OCI-LY1 (cell line): ENCODE results near the gene CD22.

ENCODE experiments used
- H2AFZ ChIP-seq: fragments of 200-600 bp; sonication (generic), shearing (Covaris generic); 2 replicates; pipeline ENCODE4 v1.6.0; 2014; ENCODE audit warnings: antibody characterized with exemption, mild to moderate bottlenecking, low read length
- H3F3A ChIP-seq: fragments of 200-600 bp; sonication (generic), shearing (Covaris generic); 2 replicates; pipeline ENCODE4 v1.6.0; 2014; ENCODE audit warnings: mild to moderate bottlenecking, antibody characterized with exemption, low read length, moderate library complexity; ENCODE audit not compliant: insufficient read depth
- H3K27ac ChIP-seq: fragments of 200-600 bp; sonication (generic); 2 replicates; pipeline ENCODE4 v1.5.1; 2014; ENCODE audit warnings: low read length, mixed run types, mild to moderate bottlenecking, low read depth; ENCODE audit not compliant: poor library complexity, severe bottlenecking
- H3K27me3 ChIP-seq: fragments of 200-600 bp; sonication (generic); 2 replicates; pipeline ENCODE4 v1.6.0; 2014; ENCODE audit warnings: antibody characterized with exemption, mild to moderate bottlenecking, low read length, moderate library complexity; ENCODE audit not compliant: insufficient read depth
- H3K36me3 ChIP-seq: fragments of 200-600 bp; sonication (generic); 2 replicates; pipeline ENCODE4 v1.6.1; 2014; ENCODE audit warnings: mild to moderate bottlenecking, antibody characterized with exemption, low read length, moderate library complexity, mixed read lengths; ENCODE audit not compliant: insufficient read depth
- H3K4me1 ChIP-seq: fragments of 200-600 bp; sonication (generic); 2 replicates; pipeline ENCODE4 v1.5.1; 2014; ENCODE audit warnings: mild to moderate bottlenecking, low read length, moderate library complexity; ENCODE audit not compliant: insufficient read depth, severe bottlenecking
- H3K4me2 ChIP-seq: fragments of 200-600 bp; sonication (generic), shearing (Covaris generic); 2 replicates; pipeline ENCODE4 v1.6.1; 2014; ENCODE audit warnings: low read length
- H3K4me3 ChIP-seq: fragments of 200-600 bp; sonication (generic); 2 replicates; pipeline ENCODE4 v1.5.1; 2014; ENCODE audit warnings: low read length, low read depth, mild to moderate bottlenecking, mixed read lengths; ENCODE audit not compliant: poor library complexity, severe bottlenecking
- H3K79me2 ChIP-seq: fragments of 200-600 bp; shearing (Covaris generic); 2 replicates; pipeline ENCODE4 v1.6.1; 2016; ENCODE audit warnings: mixed run types, low read length, mixed read lengths; ENCODE audit not compliant: insufficient read depth
- H3K9ac ChIP-seq: fragments of 200-600 bp; sonication (generic), shearing (Covaris generic); 2 replicates; pipeline ENCODE4 v1.6.1; 2014; ENCODE audit warnings: mild to moderate bottlenecking, low read length, mixed read lengths
- H3K9me2 ChIP-seq: fragments of 200-600 bp; sonication (generic), shearing (Covaris generic); 2 replicates; pipeline ENCODE4 v1.6.1; 2014; ENCODE audit warnings: low read depth, mild to moderate bottlenecking, low read length, mixed read lengths
- H3K9me3 ChIP-seq: fragments of 200-600 bp; shearing (Covaris generic); 2 replicates; pipeline ENCODE4 v1.6.1; 2014; ENCODE audit warnings: low read length, mixed read lengths
- H4K20me1 ChIP-seq: fragments of 200-600 bp; sonication (generic), shearing (Covaris generic); 2 replicates; pipeline ENCODE4 v1.6.0; 2016; ENCODE audit warnings: mild to moderate bottlenecking, low read length; ENCODE audit not compliant: insufficient read depth
- EZH2 ChIP-seq: fragments of 200-600 bp; sonication (generic), shearing (Covaris generic); IDR thresholded peaks from 2 replicates; pipeline ENCODE4 v1.8.0; 2017; ENCODE audit warnings: borderline replicate concordance, mixed run types, mild to moderate bottlenecking, antibody characterized with exemption, low read length, moderate library complexity, mixed read lengths
- TF ChIP-seq, protein P1 (sequence below): fragments of 200-600 bp; sonication (generic), shearing (Covaris generic); IDR thresholded peaks from 2 replicates; pipeline ENCODE4 v1.5.1; 2017; ENCODE audit warnings: mild to moderate bottlenecking, antibody characterized with exemption, low read length, moderate library complexity, mixed read lengths

CD22 gene

DNA sequence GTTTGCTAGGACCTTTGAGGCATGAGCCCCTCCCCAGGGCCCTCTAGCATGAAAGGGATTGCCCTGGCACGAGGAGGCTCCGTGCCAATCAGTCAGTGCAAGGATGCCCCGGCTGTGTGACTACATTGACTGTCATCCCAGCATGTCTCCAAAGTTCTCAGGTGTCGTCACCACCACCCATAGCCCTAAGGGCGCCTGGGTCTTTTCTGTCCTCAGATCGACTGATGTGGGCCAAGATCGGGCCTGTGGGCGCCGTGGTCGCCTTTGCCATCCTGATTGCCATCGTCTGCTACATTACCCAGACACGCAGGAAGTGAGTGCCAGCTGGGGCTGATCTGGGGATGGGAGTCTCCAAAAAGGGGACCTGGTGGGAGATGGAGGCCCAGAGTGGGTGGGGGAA, 18.7 kb upstream of the CD22 start:
- Histone ChIP-seq H3K79me2 (no peaks in the 10 kb centered on the region), H3F3A (no peaks in the 10 kb centered on the region), H3K4me1 (peaks cover 14% of the 10 kb centered on the region), H3K27ac (no peak overlapping the region), H3K36me3 (no peaks in the 10 kb centered on the region), H3K4me3 (no peak overlapping the region), H3K9me3 (no peaks in the 10 kb centered on the region), H3K9ac (no peak overlapping the region), H3K27me3 (0 out of 2 replicates have a peak, but pooled peaks cover 3% of the 10 kb centered on the region), H3K4me2 (no peak overlapping the region), H3K9me2 (no peaks in the 10 kb centered on the region), H2AFZ (no peak overlapping the region), H4K20me1 (no peaks in the 10 kb centered on the region)
- TF ChIP-seq, protein P1, sequence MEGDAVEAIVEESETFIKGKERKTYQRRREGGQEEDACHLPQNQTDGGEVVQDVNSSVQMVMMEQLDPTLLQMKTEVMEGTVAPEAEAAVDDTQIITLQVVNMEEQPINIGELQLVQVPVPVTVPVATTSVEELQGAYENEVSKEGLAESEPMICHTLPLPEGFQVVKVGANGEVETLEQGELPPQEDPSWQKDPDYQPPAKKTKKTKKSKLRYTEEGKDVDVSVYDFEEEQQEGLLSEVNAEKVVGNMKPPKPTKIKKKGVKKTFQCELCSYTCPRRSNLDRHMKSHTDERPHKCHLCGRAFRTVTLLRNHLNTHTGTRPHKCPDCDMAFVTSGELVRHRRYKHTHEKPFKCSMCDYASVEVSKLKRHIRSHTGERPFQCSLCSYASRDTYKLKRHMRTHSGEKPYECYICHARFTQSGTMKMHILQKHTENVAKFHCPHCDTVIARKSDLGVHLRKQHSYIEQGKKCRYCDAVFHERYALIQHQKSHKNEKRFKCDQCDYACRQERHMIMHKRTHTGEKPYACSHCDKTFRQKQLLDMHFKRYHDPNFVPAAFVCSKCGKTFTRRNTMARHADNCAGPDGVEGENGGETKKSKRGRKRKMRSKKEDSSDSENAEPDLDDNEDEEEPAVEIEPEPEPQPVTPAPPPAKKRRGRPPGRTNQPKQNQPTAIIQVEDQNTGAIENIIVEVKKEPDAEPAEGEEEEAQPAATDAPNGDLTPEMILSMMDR = no peak

DNA sequence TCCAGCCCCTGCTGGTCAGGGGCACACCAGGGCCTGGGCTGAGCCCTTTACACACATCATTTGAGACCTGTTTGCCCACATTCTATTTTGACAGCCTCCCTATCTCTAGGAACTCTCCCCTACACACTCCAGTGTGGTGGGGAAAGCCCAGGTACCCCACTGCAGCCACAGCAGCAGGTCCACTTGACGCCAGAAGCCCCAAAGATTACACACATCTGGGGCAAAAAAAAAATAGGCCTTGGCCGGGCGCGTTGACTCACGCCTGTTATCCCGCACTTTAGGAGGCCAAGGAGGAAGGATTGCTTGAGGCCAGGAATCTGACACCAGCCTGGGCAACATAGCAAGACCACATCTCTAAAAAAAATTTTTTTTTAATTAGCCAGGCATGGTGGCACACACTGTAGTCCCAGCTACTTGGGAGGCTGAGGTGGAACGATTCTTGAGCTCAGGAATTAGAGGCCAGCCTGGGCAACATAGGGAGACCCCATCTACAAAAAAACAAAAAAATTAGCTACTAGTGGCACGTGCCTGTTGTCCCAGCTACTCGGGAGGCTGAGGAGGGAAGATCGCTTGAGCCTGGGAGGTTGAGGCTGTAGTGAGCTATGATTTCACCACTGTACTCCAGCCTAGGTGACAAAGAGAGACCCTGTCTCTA, 18.0 kb upstream of the CD22 start:
- Histone ChIP-seq H3K9me3 (no peaks in the 10 kb centered on the region), H3K9ac (no peak overlapping the region), H3K27ac (no peak overlapping the region), H3K79me2 (no peaks in the 10 kb centered on the region), H3K27me3 (0 out of 2 replicates have a peak, but pooled peaks cover 3% of the 10 kb centered on the region), H3K4me2 (no peak overlapping the region), H2AFZ (no peak overlapping the region), H3K4me3 (no peak overlapping the region), H4K20me1 (no peaks in the 10 kb centered on the region), H3K4me1 (peaks cover 14% of the 10 kb centered on the region), H3F3A (no peaks in the 10 kb centered on the region), H3K36me3 (no peaks in the 10 kb centered on the region), H3K9me2 (no peaks in the 10 kb centered on the region)
- no peak for TF ChIP-seq EZH2
- TF ChIP-seq, protein P1 = no peak

DNA sequence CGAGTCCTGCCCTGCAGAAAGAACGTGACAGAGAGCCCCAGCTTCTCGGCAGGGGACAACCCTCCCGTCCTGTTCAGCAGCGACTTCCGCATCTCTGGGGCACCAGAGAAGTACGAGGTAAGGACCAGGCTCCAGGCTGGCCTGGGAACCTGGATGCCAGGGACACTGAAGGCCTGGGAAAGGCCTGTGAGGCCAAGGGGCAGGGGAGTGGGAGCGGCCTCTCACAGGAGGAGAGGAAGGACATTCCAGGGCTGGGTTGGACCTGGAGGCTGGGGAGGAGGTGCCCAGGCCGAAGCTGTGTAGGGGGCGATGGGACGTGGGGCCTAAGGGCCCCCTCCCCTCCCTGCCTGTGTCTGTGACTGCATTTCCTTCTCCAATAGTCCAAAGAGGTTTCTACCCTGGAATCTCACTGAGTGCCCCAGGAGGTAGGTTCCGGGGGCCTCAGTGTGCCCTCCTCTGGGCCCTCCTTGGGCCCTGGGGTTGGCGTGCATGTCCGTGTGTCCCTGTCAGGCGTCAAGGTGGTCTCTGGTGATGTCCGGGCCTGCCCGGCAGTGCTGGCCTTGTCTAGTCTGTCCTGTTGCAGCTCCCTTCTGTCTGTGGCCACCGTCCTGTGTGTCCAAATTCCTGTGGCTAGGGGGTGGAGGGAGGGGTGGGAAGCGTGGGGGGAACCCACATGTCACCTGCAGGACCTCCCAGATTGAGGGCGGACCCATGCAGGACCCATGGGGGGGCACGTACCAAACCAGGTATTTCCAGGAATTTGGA, 16.9 kb upstream of the CD22 start:
- no peak overlapping the region for H3K4me3 ChIP-seq
- H3K36me3 ChIP-seq = no peaks in the 10 kb centered on the region
- H3K4me2 ChIP-seq = no peak overlapping the region
- 0 out of 2 replicates have a peak, but pooled peaks cover 3% of the 10 kb centered on the region for H3K27me3 ChIP-seq
- H3K4me1 ChIP-seq = peaks cover 22% of the 10 kb centered on the region
- no peaks in the 10 kb centered on the region for H3K79me2 ChIP-seq
- H3K27ac ChIP-seq = no peak overlapping the region
- H2AFZ ChIP-seq = no peak overlapping the region
- no peaks in the 10 kb centered on the region for H3F3A ChIP-seq
- no peaks in the 10 kb centered on the region for H4K20me1 ChIP-seq
- no peak for TF ChIP-seq EZH2
- TF ChIP-seq, protein P1 = no peak
- H3K9ac ChIP-seq = no peak overlapping the region
- H3K9me3 ChIP-seq = no peaks in the 10 kb centered on the region
- no peaks in the 10 kb centered on the region for H3K9me2 ChIP-seq
